SW480 (cell line): ENCODE measurements around the gene SFTPB.
"Not testable (repeated sequence)": the region's sequence is repeated elsewhere in the genome, so short reads cannot be mapped to it uniquely, and the experiment has no call there.

Source experiments
- DNase-seq: peaks from one replicate; pipeline ENCODE4 v3.0.0-alpha.2; 2016; ENCODE audit warnings: low spot score

SFTPB gene

GRCh38 chr2:85675866-85676548 lies 8.0 kb upstream of the SFTPB start:
- DNase-seq: no peak

GRCh38 chr2:85675427-85675826 lies 7.4 kb upstream of the SFTPB start:
- DNase-seq: no peak

- DNase-seq: no peak
Measured at GRCh38 chr2:85674417-85674816, 6.4 kb upstream of the SFTPB start.

GRCh38 chr2:85673716-85674375 lies 5.8 kb upstream of the SFTPB start:
- no peak for DNase-seq

- no peak for DNase-seq
Measured at GRCh38 chr2:85672456-85672855, 4.5 kb upstream of the SFTPB start.

- not testable (repeated sequence) for DNase-seq
Measured at GRCh38 chr2:85670416-85670815, 2.4 kb upstream of the SFTPB start.

- no peak for DNase-seq
Measured at GRCh38 chr2:85669549-85669948, 1.6 kb upstream of the SFTPB start.

- no peak for DNase-seq
Measured at GRCh38 chr2:85668857-85669142, 801 bp upstream of the SFTPB start.

GRCh38 chr2:85667561-85668008 lies 414 bp downstream of the SFTPB start:
- no peak for DNase-seq

GRCh38 chr2:85666435-85667316 lies 1.3 kb downstream of the SFTPB start:
- no peak for DNase-seq

- DNase-seq: no peak
Measured at GRCh38 chr2:85666016-85666415, 2.0 kb downstream of the SFTPB start.

- no peak for DNase-seq
Measured at GRCh38 chr2:85665264-85665937, 2.6 kb downstream of the SFTPB start.

- no peak for DNase-seq
Measured at GRCh38 chr2:85663594-85664565, 4.1 kb downstream of the SFTPB start.

- DNase-seq: peak; percentile 61
Measured at GRCh38 chr2:85662899-85663593, 5.0 kb downstream of the SFTPB start.

- no peak for DNase-seq
Measured at GRCh38 chr2:85661139-85661858, 6.7 kb downstream of the SFTPB start.

- DNase-seq: no peak
Measured at GRCh38 chr2:85660725-85661124, 7.3 kb downstream of the SFTPB start.

- not testable (repeated sequence) for DNase-seq
Measured at GRCh38 chr2:85660301-85660700, 7.7 kb downstream of the SFTPB start.

- DNase-seq: no peak
Measured at GRCh38 chr2:85659324-85659981, 8.5 kb downstream of the SFTPB start.

- not testable (repeated sequence) for DNase-seq
Measured at GRCh38 chr2:85657399-85657798, 10.6 kb downstream of the SFTPB start.
